Measurements from ENCODE around the gene PSIP1. TPM values are rescaled to one million over a fixed set of nuclear protein-coding genes. Genes with fewer than 3 reads are reported as not detected.

The PSIP1 gene
- total and polyA plus RNA-seq, 2 experiments from 2014 or later, result 77.6 to 101 TPM

GRCh38 chr9:15501179-15501578, 9.6 kb downstream of the PSIP1 start:
- H3K27me3 ChIP-seq, result no peaks in the 10 kb centered on the region
- no peaks in the 10 kb centered on the region for H3K9me3 ChIP-seq (ENCODE audit: low read depth)
- DNase-seq (ENCODE audit: low read depth in 1 of 2, low spot score in 1 of 2), result no peak
- no peak overlapping the region for H3K4me3 ChIP-seq
- peaks cover 30% of the 10 kb centered on the region for H3K36me3 ChIP-seq
- H3K27ac ChIP-seq, result no peak overlapping the region
- TF ChIP-seq CTCF (IDR thresholded peaks at IDR 0.05; ENCODE audit: low read depth, low read length), result no peak
- no peaks in the 10 kb centered on the region for H3K4me1 ChIP-seq (ENCODE audit: low read depth)

DNA sequence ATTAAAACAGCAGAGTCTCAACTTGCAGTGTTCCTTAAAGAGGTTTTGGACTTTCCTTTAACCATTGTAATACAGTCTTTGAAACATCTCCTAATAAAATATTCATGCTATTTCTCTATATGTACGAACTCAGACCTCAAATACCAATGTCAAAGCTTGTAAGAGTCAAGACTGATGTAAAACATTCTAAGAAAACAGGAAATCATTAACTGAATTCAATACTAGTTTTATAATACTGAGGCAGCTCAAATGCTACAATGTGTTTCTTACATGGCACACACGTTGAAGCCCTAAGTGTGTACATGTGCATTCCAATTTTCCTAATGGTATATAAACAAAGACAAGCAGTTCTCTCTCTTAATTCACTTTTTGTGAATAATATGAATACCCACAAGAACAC, 11.6 kb downstream of the PSIP1 start:
- TF ChIP-seq CTCF (IDR thresholded peaks at IDR 0.05; ENCODE audit: low read depth, low read length), result no peak
- no peak overlapping the region for H3K4me3 ChIP-seq
- no peak overlapping the region for H3K27ac ChIP-seq
- H3K36me3 ChIP-seq, result peaks cover 17% of the 10 kb centered on the region
- no peaks in the 10 kb centered on the region for H3K4me1 ChIP-seq (ENCODE audit: low read depth)
- DNase-seq (ENCODE audit: low read depth in 1 of 2, low spot score in 1 of 2), result no peak
- H3K9me3 ChIP-seq (ENCODE audit: low read depth), result no peaks in the 10 kb centered on the region
- H3K27me3 ChIP-seq, result no peaks in the 10 kb centered on the region

DNA sequence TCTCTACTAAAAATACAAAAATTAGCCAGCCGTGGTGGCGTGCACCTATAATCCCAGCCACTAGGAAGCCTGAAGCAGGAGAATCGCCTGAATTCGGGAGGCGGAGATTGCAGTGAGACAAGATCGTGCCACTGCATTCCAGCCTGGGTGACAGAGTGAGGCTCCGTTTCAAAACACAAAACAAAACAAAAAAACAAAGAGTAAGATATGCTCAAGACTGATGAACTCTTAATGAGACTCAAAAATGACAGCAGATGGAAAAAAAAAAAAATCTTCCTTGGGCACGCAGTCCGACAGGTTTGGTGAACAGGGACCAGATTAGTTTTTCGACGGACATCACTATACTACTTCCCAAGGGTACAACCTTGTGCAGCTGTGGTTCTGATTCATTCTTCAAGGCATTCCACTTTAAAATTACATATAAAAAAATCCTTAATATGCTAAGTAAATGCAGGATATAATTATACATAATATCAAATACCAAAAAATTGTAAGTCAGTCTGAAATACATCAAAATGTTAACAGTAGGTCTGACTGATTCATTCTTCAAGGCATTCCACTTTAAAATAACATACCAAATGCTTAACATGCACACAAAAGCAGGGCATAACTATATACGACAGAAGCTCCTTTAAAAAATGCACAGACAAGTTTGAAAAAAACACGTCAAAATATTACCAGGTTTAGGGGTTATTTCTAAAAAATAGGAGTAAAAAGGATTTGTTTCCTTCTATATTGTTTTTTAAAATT, 12.3 kb downstream of the PSIP1 start:
- no peak for TF ChIP-seq CTCF (IDR thresholded peaks at IDR 0.05; ENCODE audit: low read depth, low read length)
- Histone ChIP-seq H3K9me3 (ENCODE audit: low read depth) (no peaks in the 10 kb centered on the region), H3K4me3 (no peak overlapping the region), H3K27ac (no peak overlapping the region), H3K27me3 (no peaks in the 10 kb centered on the region), H3K36me3 (peaks cover 17% of the 10 kb centered on the region), H3K4me1 (ENCODE audit: low read depth) (no peaks in the 10 kb centered on the region)
- no peak for DNase-seq (ENCODE audit: low read depth in 1 of 2, low spot score in 1 of 2)

DNA sequence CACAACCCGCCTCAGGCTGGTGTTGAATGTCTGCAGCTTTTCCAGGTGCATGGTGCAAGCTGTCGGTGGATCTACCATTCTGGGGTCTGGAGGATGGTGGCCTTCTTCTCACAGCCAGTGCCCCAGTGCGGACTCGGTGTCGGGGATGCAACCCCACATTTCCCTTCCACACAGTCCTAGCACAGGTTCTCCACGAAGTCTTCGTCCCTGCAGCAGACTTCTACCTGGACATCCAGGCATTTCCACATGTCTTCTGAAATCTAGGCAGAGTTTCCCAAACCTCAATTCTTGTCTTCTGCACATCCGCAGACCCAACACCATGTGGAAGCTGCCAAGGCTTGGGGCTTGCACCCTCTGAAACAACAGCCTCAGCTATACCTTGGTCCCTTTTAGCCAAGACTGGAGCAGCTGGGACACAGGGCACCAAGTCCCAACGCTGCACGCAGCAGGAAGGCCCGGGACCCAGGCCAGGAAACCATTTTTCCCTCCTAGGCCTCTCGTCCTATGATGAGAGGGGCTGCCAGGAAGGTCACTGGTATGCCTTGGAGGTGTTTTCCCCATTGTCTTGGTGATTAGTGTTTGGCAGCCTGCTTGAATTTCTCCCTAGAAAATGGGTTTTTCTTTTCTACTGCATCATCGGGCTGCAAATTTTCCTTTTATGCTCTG, 18.2 kb downstream of the PSIP1 start:
- no peak for TF ChIP-seq CTCF (IDR thresholded peaks at IDR 0.05; ENCODE audit: low read depth, low read length)
- no peak for DNase-seq (ENCODE audit: low read depth in 1 of 2, low spot score in 1 of 2)
- H3K4me1 ChIP-seq (ENCODE audit: low read depth), result no peaks in the 10 kb centered on the region
- H3K27me3 ChIP-seq, result no peaks in the 10 kb centered on the region
- peaks cover 11% of the 10 kb centered on the region for H3K36me3 ChIP-seq
- no peak overlapping the region for H3K27ac ChIP-seq
- H3K9me3 ChIP-seq (ENCODE audit: low read depth), result no peaks in the 10 kb centered on the region
- no peak overlapping the region for H3K4me3 ChIP-seq

DNA sequence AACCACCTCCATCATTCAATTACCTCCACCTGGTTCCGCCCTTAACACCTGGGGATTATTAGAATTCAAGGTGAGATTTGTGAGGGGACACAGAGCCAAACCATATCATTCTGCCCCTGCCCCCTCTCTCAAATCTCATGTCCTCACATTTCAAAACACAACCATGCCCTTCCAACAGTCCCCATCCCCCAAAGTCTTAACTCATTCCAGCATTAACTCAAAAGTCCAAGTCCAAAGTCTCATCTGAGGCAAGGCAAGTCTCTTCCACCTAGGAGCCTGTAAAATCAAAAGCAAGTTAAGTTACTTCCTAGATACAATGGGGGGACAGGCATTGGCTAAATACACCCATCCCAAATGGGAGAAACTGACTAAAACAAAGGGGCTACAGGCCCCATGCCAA, 18.8 kb downstream of the PSIP1 start:
- no peak overlapping the region for H3K4me3 ChIP-seq
- DNase-seq (ENCODE audit: low read depth in 1 of 2, low spot score in 1 of 2), result no peak
- TF ChIP-seq CTCF (IDR thresholded peaks at IDR 0.05; ENCODE audit: low read depth, low read length), result no peak

More for the DNA sequence above, 18.8 kb downstream of the PSIP1 start:
- no peaks in the 10 kb centered on the region for H3K27me3 ChIP-seq
- no peak overlapping the region for H3K27ac ChIP-seq
- peaks cover 11% of the 10 kb centered on the region for H3K36me3 ChIP-seq
- no peaks in the 10 kb centered on the region for H3K9me3 ChIP-seq (ENCODE audit: low read depth)
- no peaks in the 10 kb centered on the region for H3K4me1 ChIP-seq (ENCODE audit: low read depth)

All from cardiac muscle cell (in vitro differentiated cells and primary cell).